Stimulated activated CD8-positive, alpha-beta memory T cell treated with anti-CD3 and anti-CD28 coated beads, Interleukin-15, amount 100 ng/mL, for 48 hours (primary cell): Measurements from ENCODE around the gene TRIP13.
"Not testable (repeated sequence)": the region's sequence is repeated elsewhere in the genome, so short reads cannot be mapped to it uniquely, and the experiment has no call there.

Experiments
- DNase-seq, 2 donors: peaks; one replicate each; pipeline ENCODE4 v3.0.0-alpha.2; 2020; ENCODE audit warnings: low read depth in 2 of 2

TRIP13 gene

DNA sequence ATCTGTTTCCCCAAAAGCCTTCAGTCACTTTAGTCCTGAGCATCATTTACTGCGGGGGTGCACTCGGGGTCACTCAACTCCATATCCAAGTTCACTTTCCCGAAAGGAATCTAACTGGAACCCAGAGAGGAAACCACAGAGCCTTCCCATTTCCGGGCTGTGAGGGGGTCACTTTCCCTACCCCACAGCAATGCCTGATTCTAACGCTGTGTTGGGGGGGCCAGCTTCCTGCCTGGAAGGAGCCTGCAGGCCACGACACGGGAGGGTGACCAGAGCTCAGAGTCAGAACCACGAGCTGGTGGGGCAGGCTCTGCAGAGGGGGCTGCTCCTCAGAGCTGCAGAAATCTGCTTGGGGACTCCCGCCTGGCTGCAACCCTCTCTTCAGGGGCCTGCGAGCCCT is 20.4 kb upstream of the TRIP13 start:
- DNase-seq, result no peak

DNA sequence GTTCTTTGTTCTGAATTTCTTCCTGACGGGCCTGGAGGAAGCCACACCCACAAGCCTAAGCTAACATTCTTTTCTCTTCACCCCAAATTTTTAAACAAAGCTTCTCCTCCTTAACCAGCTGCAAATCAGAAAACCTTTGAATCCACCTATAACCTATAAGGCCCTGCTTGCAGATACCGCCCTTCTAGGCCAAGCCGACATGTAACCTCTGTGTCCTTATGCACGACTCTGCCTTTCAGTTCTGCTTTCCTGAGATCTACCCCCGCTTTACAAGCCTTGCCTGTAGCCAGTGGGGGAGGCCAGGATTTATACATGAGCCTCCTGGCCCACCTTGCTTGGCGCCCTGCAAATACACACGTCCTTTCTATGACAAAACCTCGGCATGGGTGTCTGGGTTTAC is 19.4 kb upstream of the TRIP13 start:
- DNase-seq, result no peak

DNA sequence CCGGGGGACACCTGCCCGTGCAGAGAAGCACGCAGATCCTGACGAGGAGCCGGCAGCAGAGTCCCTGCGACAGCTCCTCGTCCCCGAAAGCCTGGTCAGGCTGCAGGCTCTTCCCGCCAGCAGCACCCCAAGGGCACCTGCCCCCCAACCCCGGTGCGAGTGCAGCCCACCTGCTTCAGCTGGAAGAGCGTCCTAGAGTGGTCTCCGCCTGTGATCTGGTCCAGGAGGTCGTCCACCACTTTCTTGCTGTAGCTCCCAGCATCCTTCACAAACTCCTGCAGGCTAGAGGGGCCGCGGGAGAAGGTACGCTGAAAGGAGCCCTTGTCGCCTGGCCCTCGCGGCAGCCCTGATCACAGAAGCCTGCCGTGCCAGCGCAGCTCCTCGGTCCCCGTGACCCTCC is 16.8 kb upstream of the TRIP13 start:
- no peak for DNase-seq

DNA sequence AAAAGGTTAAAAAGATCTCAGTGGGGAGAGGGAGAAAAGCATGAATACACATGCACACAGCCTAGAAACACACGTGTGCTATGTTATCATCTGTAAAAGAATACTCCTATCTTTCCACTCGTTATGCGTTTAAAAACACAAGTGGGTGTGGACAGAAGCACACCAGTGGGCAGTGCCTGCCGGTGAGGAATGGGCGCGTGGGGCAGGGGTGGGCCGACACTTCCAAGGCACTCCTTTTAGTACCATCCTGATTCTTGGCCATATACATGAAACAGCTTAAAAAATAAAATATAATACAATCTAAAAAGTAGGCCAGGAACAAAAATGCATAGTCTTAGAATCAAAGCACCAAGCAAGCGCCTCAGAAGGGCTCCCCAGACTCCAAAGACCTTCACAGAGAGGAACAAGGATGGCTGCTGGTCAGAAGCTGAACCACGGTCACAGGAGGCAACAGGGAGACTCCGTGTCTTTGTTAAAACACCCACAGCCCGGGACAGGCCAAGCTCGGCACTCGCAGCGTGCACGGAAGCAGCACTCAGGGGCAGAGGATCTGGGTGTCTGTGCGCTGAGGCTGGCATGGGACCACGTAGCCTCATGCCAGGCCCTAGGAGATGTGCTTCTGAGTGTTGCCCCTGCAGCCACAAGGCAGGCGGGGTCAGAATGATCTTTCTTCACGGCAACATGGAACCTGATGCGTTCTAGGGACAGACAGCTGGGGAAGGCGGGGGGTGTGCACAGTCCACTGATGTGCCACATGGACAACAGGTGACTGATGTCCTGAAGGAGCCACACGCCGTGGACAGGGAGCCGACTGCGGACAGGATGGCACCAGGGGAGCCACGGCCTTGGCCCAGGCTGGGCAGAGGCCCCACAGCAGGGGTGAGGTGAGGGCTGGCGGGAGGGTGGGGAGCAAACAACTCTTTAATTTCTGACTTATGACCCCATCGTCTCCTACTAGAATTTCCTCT is 16.0 kb upstream of the TRIP13 start:
- DNase-seq, result no peak

DNA sequence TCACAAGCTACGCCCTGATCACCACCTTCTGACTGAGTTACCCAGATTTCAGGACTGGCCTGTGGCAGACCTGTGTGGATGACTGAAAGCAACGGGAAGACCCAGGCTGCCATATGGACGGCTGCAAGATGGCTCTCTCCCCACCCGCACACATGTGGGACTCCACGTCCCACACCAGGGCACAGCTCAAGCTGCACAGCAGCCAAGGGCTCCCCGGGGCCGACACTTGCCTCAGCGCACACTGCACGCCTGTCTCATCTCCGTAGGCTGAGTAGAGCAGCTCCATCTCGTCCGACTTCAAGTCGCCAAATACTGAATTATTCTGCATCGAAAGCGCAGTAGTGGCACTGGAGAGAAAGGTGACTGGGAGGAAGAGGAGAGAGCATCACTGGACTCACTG is 14.6 kb upstream of the TRIP13 start:
- DNase-seq, result no peak

DNA sequence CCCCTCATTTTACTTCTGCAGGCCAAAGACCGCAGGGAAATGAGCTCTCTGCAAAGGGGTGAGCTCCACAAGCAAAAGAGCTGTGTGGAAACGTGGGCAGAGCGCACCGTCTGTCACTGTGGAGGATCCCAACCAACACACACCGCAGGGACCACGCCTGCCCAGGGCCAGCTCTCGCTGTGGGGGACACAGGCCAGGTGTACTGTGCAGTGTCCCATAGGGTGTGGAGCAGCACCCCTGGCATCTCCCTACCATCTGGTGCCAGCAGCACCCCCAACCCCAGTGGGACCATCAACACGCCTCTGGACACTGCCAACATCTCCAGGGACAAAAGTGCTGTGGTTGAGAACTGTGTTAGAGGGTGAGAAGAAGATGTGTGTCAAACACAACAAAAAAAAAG is 14.0 kb upstream of the TRIP13 start:
- not testable (repeated sequence) for DNase-seq

DNA sequence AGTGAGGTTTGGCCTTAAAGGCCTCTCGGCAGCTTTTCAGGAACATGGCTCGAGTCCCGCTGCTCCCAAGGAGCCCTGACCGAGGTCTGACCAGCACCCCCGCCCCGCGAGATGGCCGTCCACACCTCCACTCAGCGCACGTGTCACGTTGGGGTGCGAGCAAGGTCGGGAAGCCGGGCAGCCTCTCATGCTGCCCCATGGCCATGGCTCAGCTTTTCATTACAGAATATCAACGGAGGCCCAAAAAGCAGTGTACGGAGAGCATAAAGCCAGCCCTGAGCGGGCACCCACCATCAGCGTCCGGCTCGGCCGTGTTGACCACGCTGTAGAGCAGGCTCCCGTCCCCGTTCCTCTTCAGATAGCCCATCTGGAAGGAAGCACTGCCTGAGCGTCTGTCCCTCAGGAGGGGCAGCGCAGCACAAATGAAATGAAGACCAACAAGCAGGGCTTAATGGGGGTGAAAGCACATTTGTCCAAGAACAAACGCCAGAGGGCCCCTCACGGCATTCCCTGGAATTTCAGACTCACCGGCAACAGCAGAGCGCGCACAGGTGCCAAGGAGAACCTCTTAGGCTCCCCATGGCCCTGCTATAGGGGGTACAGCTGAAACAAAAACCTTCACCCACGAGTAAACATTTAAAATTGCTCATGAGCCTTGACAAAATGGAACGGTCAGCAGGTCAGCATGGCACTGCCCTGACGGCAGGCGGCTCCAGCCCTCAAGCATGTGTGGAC is 11.7 kb upstream of the TRIP13 start:
- no peak for DNase-seq

DNA sequence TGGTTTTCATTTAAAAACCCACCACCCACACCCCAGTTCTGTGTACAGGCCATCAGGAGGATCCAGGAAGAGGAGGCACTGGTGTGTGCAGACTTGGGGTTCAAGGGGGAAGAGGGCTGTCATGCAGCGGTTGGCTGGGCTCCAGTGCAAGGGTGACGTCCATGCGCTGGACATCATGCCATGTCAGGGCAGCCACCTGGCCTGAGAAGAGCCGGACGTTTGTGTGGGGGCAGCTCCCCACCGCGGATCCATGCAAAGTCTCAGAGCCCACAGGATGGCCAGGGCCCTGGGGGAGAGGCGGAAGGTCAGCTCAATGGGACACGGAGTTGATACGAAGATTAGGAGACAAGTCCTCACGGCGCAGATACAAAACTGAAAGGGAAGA is 11.1 kb upstream of the TRIP13 start:
- no peak for DNase-seq

DNA sequence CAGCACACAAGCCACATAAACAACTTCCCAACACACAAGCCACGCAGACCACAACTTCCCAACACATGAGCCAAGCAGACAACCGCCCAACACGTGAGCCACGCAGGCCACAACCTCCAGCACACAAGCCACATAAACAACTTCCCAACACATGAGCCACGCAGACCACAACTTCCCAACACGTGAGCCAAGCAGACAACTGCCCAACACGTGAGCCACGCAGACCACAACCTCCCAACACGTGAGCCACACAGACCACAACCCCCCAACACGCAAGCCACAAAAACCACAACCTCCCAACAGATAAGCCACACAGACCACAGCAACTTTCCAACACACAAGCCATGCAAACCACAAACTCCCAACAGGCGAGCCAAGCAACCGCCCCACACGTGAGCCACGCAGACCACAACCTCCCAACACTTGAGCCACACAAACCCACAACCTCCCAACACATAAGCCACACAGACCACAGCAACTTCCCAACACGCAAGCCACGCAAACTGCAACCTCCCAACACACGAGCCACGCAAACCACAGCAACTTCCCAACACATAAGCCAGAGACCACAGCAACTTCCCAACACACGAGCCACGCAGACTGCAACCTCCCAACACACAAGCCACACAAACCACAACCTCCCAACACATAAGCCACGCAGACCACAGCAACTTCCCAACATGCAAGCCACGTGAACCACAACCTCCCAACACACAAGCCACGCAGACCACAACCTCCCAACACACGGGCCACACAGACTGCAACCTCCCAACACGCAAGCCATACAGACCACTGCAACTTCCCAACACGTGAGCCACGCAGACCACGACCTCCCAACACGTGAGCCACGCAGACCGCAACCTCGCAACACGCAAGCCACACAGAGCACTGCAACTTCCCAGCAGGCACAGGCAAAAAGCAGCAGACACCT is 10.2 kb upstream of the TRIP13 start:
- DNase-seq, result no peak

DNA sequence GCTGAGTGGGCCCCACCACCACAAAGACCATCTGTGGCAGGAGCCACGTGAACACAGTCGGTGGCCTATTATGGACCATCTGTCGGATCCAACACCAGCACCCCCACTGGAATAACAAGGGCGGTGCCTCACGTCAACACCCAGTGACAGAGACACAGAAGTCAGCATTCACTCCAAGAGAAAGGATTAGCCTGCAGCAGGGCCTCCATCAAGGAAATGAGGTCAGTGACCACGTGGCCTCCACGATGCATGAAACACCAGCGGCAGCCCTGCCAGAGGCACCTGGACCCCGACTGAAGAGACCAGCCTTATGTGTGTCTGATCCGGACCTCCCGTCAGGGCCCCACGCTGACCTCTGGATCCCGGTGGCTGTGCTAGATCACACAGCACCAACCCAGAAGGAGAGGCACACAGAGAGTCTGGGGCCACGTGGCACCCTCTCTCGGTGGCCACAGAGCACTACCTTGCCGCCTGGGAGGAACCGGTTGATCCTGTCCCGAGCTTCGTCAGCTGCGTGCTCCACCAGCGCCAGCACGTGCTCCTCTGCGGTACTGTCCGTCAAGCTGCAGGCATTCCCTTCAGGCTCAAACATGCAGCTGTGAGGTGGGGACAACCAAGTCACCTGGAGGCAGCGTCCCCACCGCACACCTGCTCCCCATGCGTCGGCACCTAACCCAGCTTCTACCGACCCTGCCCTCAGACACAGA is 9.1 kb upstream of the TRIP13 start:
- DNase-seq, result no peak

DNA sequence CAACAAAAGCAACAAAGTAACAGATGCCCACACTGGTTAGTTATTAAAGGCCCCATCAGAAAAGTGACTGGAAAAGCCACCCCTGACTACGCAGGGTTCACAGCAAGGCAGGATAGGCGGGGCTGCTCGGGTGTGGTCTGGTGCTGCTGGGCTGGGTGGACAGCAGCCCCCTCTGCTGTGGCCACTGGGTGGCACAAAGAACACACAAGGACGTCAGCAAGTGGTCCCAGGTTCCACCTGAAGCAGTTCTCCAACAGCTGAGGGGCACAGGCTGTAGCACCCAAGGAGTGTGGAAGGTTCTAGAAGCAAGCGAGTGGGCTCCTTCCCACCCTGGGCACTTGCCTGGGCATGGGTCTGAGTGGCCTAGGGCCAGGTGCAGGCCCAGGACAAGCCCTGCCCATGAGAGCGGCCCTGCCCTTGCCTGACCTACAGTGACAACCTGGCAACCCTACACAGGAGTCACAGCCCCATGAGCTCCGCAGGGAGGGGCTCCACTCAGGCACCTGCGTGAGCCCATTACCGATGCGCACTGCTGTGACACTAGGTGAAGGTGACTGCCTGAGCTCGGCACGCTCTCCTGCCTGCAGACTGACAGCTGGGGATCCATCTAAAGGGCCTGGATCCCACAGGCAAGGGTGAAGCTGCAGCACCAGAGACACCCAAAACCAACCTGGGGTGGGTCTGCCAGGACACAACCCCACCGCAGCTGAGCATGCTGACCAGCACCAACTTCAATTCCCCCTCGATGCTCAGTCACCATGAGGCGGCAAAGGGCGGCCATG is 8.1 kb upstream of the TRIP13 start:
- no peak for DNase-seq

DNA sequence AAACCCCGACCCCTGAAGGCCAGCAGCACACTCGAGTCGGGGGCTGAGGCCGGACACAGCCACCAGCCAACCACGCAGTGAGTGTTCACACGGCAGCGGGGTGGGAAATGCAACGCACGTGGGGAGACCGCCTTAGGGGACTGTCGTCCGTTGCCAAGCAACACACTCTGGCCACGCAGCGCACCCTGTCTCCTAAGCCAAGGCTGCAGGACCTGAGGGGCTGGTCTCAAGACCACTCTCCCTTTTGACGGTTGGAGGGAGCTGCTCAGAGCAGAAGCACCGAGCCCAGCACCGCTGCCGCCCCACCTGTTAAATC is 7.6 kb upstream of the TRIP13 start:
- no peak for DNase-seq

DNA sequence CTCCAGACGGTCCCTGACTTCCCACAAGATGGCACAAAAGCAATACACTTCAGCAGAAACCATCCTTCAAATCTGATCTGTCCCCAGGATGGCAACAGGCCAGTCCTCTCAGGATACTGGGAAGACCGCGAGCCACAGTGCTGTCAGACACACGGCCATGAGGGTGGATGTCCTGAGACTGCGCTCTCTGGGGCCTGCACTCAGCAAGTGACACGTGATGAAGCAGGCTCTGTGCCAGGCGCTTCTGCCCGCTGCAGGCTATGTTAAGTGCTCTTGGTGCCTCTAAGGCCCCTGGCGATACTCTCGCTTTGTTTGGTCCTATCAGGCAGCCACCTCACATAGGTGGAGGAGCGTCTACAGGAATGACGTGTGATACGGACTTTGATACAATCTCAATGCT is 7.2 kb upstream of the TRIP13 start:
- no peak for DNase-seq

DNA sequence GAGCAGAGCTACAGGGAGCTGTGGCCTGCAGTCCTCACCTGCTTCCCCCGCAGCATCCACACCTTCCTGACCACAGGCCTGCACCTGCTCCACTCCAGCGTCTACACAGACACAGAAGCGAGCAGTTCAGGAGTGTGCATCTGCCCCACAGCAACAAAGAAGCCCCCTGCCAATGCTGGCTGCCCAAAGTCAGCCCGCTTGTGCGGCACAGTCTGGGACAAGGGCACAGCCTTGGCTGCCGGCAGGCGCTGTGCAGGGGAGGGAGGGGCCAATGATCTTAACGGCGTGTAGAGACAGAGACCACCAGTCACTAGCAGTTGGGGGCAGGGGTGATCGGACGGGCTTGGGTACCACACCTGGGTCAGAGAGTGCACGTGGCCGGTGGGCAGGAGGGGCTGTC is 6.6 kb upstream of the TRIP13 start:
- no peak for DNase-seq

DNA sequence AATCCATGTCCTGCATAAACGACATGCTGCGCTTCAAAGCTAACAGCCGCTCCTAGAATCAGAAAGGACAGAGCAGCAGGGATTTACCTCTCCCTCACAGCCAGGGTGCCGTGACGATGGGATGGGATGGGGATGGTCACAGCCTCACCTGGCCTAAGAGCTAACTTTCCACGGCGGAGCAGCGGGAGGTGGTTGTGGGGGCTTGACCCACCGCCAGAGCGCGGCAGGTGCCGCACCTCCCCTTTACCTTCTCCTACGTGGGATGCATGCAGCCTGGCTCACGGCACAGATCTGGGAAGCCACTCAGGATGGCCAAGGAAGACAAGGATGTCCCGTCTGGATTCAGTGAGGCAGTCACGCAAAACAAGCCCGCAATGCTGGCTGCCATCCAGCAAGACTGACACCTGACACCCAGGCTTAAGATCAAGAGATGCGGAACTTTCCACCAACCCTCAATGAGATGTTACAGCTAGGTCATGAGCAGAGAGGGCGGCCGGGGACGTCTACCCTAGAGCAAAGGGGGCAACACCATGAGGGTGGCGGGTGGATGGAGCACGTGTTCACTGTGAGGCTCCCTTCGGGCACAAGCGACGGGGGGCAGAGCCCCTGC is 5.9 kb upstream of the TRIP13 start:
- DNase-seq, result no peak

DNA sequence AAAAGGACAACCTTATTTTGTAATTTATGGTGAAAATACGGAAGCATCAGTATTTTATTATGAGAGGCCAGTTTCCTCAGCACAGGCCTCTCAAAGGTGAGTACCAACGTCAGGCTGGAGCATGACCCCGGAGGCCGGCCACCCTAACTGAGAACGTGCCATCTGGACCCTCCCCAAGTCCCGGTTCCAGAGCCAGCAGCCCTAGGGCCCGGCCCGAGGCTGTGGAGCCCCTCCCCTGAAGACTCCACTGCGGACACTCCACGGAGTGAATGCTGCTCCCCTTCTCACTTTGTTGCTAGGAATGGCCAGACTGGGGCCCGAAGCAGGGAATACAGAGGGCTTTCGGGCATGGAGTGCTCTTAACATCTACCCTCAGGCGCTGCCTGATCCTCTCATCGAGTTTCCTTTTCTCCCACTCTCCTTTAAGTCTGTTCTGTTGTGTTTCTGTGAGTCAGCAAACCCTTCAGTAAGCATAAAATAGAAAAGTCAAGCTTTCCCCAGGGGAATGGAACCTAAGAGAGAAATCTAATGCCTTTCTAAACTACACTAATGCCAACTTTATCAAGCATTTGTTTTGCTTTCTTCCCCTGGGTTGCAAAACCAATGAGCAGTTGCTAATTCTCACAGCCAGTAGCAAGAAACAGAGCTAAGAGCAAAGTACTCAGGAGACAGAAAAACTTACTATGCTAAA is 4.6 kb upstream of the TRIP13 start:
- DNase-seq, result no peak

DNA sequence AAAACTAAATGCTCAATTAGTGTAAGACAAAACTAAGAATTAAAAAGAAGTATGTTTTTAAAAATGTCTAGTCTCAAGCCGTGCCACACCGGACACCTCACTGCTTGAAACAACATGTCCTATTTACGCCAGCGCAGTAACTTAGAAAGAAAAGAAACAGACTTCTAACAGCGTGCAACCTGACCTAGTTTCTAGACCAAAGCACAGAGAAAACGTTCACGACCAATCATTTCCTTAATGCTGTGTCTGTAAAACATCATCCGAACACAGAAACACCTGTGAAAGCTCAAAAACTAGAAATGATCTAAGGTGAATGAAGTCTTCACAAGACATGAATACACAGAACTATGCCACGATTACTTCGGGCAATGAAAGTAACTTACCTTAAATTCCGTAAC is 4.0 kb upstream of the TRIP13 start:
- no peak for DNase-seq

DNA sequence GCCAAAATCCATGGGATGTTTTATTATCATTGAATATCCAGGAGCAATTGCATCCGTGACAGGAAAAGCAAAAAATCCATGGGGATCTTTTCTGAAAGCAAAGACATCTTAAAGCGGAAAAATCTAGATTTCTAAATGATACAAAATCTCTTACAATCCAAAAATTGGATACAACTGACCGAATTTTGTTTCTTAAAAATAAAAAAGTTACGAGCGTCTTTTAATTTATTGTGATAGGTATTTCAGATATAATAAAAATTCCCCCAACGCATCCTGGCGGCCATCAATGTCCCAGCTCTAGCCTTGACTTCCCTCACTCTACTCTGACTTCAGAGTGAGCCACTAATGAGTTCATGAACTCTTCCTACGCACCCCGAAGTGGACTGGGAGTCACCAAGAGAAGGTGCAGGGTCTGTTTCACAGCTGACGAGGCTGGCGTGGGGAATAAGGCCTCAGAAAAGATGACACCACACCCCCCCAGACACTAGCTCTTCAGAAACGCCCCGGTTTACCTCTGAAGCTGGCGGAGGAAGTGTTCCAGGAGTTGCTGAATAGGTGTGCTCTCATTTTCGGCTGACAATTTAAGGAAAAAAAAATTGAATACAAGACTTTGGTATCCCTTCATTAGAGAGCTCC is 3.5 kb upstream of the TRIP13 start:
- DNase-seq, result no peak

DNA sequence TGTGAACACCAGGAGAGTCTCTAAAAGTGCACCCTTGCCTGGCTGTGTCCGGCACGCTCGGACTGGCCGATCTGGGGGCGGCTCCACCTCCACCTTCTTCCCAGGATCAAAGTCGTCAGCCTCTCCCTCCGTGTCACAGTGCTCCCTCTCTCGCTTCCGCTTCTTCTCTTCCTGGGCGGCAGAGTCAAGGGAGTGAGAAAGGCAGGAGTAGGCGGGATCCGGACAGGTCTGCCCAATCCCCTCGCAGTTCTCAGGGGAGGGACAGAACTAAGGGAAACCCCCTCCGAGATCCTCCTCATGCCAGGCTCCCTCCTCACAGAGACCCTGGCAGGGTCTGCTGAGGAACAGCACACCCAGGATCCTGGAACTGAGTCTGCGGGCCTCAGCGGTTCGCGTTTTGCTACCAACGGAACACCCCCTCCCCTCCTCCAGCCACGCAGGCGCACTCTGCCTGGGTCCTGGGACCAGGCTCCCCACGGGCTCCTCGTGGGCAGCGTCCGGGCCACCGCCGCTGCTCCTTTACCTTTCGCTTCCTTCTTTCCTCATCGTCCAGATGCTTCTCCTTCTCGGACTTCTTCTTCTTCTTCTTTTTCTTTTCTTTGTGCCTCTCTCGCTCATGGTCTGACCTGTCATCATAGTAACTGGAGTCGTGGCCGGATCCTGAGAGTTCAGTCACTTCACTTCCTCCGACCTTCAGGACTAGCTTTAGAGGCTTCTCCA is 1.4 kb upstream of the TRIP13 start:
- no peak for DNase-seq
